Smooth muscle cell (in vitro differentiated cells): ENCODE data around the gene CPA4. TPM values are rescaled to one million over a fixed set of nuclear protein-coding genes. Genes with fewer than 3 reads are reported as not detected.

Experiments
- DNase-seq: peaks from one replicate; lab custom pipeline; 2025; ENCODE audit not compliant: unreplicated experiment; lab: John Stamatoyannopoulos, UW
- H2AFZ ChIP-seq: fragments of 200-600 bp; sonication (generic); 2 replicates; pipeline ENCODE4 v1.6.0; 2016; ENCODE audit warnings: antibody characterized with exemption, low read depth, mild to moderate bottlenecking
- H3F3A ChIP-seq: fragments of 200-600 bp; sonication (generic); 2 replicates; pipeline ENCODE4 v1.6.0; 2017; ENCODE audit warnings: antibody characterized with exemption, low read depth
- H3K27ac ChIP-seq: fragments of 200-600 bp; sonication (generic); 2 replicates; pipeline ENCODE4 v1.5.1; 2016; ENCODE audit warnings: low read depth, mild to moderate bottlenecking
- H3K27me3 ChIP-seq: fragments of 200-600 bp; sonication (generic); 2 replicates; pipeline ENCODE4 v1.6.1; 2016; ENCODE audit warnings: low read depth, mild to moderate bottlenecking
- H3K36me3 ChIP-seq: fragments of 200-600 bp; sonication (generic); 2 replicates; pipeline ENCODE4 v1.5.1; 2016; ENCODE audit warnings: low read depth
- H3K4me1 ChIP-seq: fragments of 200-600 bp; sonication (generic); 2 replicates; pipeline ENCODE4 v1.5.1; 2016; ENCODE audit warnings: low read depth
- H3K4me2 ChIP-seq: fragments of 200-600 bp; sonication (generic); 2 replicates; pipeline ENCODE4 v1.6.0; 2016; ENCODE audit warnings: mild to moderate bottlenecking
- H3K4me3 ChIP-seq: fragments of 200-600 bp; sonication (generic); 2 replicates; pipeline ENCODE4 v1.5.1; 2016; ENCODE audit warnings: mild to moderate bottlenecking
- H3K79me2 ChIP-seq: fragments of 200-600 bp; sonication (generic); 2 replicates; pipeline ENCODE4 v1.6.0; 2016; ENCODE audit warnings: low read depth, mild to moderate bottlenecking
- H3K9ac ChIP-seq: fragments of 200-600 bp; sonication (generic); 2 replicates; pipeline ENCODE4 v1.6.0; 2016; ENCODE audit warnings: low read depth
- H3K9me3 ChIP-seq: fragments of 200-600 bp; sonication (generic); replicated peaks from 2 replicates; pipeline ENCODE4 v1.5.1; 2016; ENCODE audit warnings: low read depth
- H4K20me1 ChIP-seq: fragments of 200-600 bp; sonication (generic); 2 replicates; pipeline ENCODE4 v1.6.0; 2016; ENCODE audit warnings: low read depth
- CTCF ChIP-seq: fragments of 200-600 bp; sonication (generic); IDR thresholded peaks from 2 replicates; pipeline ENCODE4 v1.5.1; 2017; ENCODE audit warnings: borderline replicate concordance, mild to moderate bottlenecking, antibody characterized with exemption; ENCODE audit not compliant: insufficient read depth, poor library complexity, severe bottlenecking
- WGBS: methylation state at CpG from one replicate; pipeline ENCODE4 v1.1.7; 2016; ENCODE audit warnings: low lambda C conversion rate; 5-methylcytosine and 5-hydroxymethylcytosine counted together
- polyA plus RNA-seq: library from polyadenylated mRNA; unstranded; fragments of >200 nt; fragmentation: Nextera tagmentation; extraction: Ambion mirVana; gene quantifications from 2 replicates; pipeline ENCODE4 v1.2.1, GENCODE V29; 2016
- total RNA-seq: library from RNA; depleted of rRNA; stranded (reverse); fragments of >200 nt; gene quantifications from 2 replicates; pipeline ENCODE4 v1.2.3, GENCODE V29; 2014

CPA4 gene
- total and polyA plus RNA-seq, 2 experiments from 2014 or later = 8.8 to 12.3 TPM

GRCh38 chr7:130293521-130293920, 560 bp downstream of the CPA4 start:
- H3F3A ChIP-seq = peaks cover 4% of the 10 kb centered on the region
- no peak overlapping the region for H3K4me3 ChIP-seq
- WGBS = 93% methylated on average over 8 of the region's 8 CpGs
- H3K27ac ChIP-seq = peak overlapping the region; percentile 84
- no peaks in the 10 kb centered on the region for H3K36me3 ChIP-seq
- DNase-seq = no peak
- no peaks in the 10 kb centered on the region for H3K9me3 ChIP-seq
- no peaks in the 10 kb centered on the region for H3K27me3 ChIP-seq
- TF ChIP-seq CTCF = no peak
- no peak overlapping the region for H3K9ac ChIP-seq
- peaks cover 4% of the 10 kb centered on the region for H3K4me1 ChIP-seq
- no peaks in the 10 kb centered on the region for H3K79me2 ChIP-seq
- no peaks in the 10 kb centered on the region for H4K20me1 ChIP-seq
- peak overlapping the region; percentile 46 for H3K4me2 ChIP-seq
- no peak overlapping the region for H2AFZ ChIP-seq

GRCh38 chr7:130294314-130294713, 1.4 kb downstream of the CPA4 start:
- H3K4me2 ChIP-seq = no peak overlapping the region
- H4K20me1 ChIP-seq = no peaks in the 10 kb centered on the region
- peaks cover 4% of the 10 kb centered on the region for H3K4me1 ChIP-seq
- DNase-seq = no peak
- peaks cover 4% of the 10 kb centered on the region for H3F3A ChIP-seq
- no peak overlapping the region for H3K4me3 ChIP-seq
- TF ChIP-seq CTCF = no peak
- H2AFZ ChIP-seq = no peak overlapping the region
- H3K36me3 ChIP-seq = no peaks in the 10 kb centered on the region
- H3K27me3 ChIP-seq = no peaks in the 10 kb centered on the region
- H3K9ac ChIP-seq = no peak overlapping the region
- H3K27ac ChIP-seq = no peak overlapping the region
- no peaks in the 10 kb centered on the region for H3K9me3 ChIP-seq
- H3K79me2 ChIP-seq = no peaks in the 10 kb centered on the region
- 72% methylated on average over 5 of the region's 5 CpGs for WGBS

GRCh38 chr7:130296221-130296951, 3.4 kb downstream of the CPA4 start:
- Histone ChIP-seq H3K4me3 (no peak overlapping the region), H3F3A (peaks cover 4% of the 10 kb centered on the region), H4K20me1 (no peaks in the 10 kb centered on the region), H3K27ac (no peak overlapping the region), H3K36me3 (no peaks in the 10 kb centered on the region), H3K79me2 (no peaks in the 10 kb centered on the region), H3K27me3 (no peaks in the 10 kb centered on the region), H3K9ac (no peak overlapping the region), H2AFZ (no peak overlapping the region), H3K9me3 (no peaks in the 10 kb centered on the region), H3K4me1 (peaks cover 4% of the 10 kb centered on the region), H3K4me2 (no peak overlapping the region)
- DNase-seq = no peak
- TF ChIP-seq CTCF = no peak
- 78% methylated on average over 13 of the region's 13 CpGs for WGBS
